Cardiac septum (tissue), 1 donor: ENCODE data around the gene CA9. TPM values are rescaled to one million over a fixed set of nuclear protein-coding genes. Genes with fewer than 3 reads are reported as not detected.

ENCODE experiments used
- DNase-seq: peaks from one replicate; pipeline ENCODE4 v3.0.0-alpha.2; 2020; ENCODE audit warnings: low spot score
- intact Hi-C: fragments of 100-400 bp; cut with DNase I; formaldehyde crosslinking; loops from one replicate; pipeline ENCODE4 v1.14.0; 2022
- total RNA-seq: library from RNA; stranded (reverse); fragmentation: NEBNext Ultra II Directional; extraction: Animal tissue kit (Norgen Biotek cat#: 25700); gene quantifications from one replicate; pipeline ENCODE4 v1.2.1, GENCODE V29; 2021
- donor health status: DM: no; HTN: no; CAD: no.

CA9 gene
- total RNA-seq, 1 donor from 2014 or later, result 0.48 TPM

DNA sequence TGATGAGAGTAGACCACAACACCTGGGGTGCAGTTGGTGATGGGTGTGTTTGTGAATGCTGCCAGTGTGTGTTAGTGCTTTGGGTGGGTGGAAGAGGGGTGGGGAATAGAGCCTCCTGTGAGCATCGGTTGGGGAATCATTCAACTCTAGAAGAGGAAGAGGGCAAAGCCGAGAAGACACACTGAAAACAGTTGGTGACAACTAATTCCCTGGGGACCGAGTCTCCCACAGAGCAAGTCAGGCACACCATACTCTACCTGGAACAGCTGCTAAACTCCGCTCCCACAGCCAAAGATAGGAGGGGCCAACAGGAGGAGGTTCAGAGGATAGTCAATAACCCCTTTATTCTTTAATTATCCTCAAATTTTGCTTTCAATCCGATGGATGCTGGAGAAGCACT, 7.2 kb upstream of the CA9 start:
- intact Hi-C loops, result loop anchor here (10.0 kb wide), 1 partner anchor 218 kb away; no protein-coding TSS in a partner anchor

DNA sequence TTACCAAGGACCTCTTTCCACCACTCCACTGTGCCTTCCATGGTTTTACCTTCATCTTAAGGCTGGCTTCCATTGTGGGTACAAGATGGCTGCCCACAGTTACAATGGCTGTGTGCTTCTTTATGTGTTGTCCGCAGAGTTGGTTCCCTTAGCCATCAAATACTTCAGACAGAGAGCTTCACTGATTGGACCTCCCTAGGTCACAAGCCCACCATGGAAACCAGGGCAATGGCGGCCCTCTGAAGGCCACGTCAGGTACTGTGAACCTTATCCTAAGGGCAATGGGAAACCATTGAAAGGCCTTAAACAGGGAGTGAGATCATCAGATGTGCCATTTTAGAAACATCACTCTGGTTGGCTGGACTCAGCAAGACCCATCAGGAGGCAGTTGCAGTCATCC, 5.8 kb upstream of the CA9 start:
- intact Hi-C loops, result loop anchor here (10.0 kb wide), 1 partner anchor 217 kb away; no protein-coding TSS in a partner anchor
- DNase-seq, result no peak

More for the DNA sequence above, 7.2 kb upstream of the CA9 start:
- DNase-seq, result no peak

DNA sequence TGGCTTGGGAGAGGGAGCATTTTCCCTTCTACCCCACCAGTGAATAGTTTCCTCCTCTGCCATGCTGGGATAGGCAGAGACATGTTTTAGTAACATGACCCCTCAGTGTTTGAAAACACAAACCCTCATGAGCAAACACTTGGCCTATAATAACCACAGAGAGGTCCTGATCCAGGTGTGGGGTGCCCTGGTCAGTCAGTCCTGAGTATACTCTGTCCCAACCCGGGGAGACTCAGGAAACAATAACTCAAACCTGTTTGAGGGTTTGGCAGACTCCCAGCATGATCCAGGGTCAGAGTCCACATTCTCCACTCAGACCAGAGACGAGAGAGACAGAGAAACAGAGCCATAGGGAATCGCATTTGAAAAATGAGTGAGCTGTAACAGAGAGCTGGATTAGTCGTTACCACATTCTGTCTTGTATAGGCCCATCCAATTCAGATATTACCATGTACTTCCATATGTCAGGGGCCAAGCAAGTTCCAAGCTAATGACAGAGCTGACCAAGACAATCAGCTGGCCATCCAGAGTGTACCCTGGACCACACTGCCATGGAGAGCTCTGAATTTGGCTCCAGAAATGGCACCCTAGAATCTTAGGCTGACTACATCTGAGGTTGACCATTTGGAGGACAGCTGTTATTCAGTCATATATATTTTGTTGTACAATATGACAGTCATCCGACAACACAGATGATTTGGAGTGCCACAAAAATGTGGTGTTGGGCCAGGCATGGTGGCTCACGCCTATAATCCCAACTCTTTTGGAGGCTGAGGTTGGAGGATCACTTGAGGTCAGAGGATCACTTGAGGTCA, 4.2 kb upstream of the CA9 start:
- intact Hi-C loops, result loop anchor here (10.0 kb wide), 1 partner anchor 215 kb away; no protein-coding TSS in a partner anchor
- DNase-seq, result no peak

DNA sequence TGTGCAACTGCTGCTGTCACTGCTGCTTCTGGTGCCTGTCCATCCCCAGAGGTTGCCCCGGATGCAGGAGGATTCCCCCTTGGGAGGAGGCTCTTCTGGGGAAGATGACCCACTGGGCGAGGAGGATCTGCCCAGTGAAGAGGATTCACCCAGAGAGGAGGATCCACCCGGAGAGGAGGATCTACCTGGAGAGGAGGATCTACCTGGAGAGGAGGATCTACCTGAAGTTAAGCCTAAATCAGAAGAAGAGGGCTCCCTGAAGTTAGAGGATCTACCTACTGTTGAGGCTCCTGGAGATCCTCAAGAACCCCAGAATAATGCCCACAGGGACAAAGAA, 265 bp downstream of the CA9 start:
- intact Hi-C loops, result no loop called here
- DNase-seq, result no peak

DNA sequence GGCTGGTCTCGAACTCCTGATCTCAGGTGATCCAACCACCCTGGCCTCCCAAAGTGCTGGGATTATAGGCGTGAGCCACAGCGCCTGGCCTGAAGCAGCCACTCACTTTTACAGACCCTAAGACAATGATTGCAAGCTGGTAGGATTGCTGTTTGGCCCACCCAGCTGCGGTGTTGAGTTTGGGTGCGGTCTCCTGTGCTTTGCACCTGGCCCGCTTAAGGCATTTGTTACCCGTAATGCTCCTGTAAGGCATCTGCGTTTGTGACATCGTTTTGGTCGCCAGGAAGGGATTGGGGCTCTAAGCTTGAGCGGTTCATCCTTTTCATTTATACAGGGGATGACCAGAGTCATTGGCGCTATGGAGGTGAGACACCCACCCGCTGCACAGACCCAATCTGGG, 1.5 kb downstream of the CA9 start:
- intact Hi-C loops, result no loop called here
- no peak for DNase-seq

DNA sequence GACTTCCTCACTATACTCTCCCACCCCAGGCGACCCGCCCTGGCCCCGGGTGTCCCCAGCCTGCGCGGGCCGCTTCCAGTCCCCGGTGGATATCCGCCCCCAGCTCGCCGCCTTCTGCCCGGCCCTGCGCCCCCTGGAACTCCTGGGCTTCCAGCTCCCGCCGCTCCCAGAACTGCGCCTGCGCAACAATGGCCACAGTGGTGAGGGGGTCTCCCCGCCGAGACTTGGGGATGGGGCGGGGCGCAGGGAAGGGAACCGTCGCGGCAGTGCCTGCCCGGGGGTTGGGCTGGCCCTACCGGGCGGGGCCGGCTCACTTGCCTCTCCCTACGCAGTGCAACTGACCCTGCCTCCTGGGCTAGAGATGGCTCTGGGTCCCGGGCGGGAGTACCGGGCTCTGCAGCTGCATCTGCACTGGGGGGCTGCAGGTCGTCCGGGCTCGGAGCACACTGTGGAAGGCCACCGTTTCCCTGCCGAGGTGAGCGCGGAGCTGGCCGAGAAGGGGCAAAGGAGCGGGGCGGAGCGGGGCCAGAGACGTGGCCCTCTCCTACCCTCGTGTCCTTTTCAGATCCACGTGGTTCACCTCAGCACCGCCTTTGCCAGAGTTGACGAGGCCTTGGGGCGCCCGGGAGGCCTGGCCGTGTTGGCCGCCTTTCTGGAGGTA, 2.1 kb downstream of the CA9 start:
- intact Hi-C loops, result no loop called here
- DNase-seq, result no peak

DNA sequence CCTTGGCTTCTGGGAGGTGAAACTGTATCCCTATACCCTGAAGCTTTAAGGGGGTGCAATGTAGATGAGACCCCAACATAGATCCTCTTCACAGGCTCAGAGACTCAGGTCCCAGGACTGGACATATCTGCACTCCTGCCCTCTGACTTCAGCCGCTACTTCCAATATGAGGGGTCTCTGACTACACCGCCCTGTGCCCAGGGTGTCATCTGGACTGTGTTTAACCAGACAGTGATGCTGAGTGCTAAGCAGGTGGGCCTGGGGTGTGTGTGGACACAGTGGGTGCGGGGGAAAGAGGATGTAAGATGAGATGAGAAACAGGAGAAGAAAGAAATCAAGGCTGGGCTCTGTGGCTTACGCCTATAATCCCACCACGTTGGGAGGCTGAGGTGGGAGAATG, 5.4 kb downstream of the CA9 start:
- no peak for DNase-seq

DNA sequence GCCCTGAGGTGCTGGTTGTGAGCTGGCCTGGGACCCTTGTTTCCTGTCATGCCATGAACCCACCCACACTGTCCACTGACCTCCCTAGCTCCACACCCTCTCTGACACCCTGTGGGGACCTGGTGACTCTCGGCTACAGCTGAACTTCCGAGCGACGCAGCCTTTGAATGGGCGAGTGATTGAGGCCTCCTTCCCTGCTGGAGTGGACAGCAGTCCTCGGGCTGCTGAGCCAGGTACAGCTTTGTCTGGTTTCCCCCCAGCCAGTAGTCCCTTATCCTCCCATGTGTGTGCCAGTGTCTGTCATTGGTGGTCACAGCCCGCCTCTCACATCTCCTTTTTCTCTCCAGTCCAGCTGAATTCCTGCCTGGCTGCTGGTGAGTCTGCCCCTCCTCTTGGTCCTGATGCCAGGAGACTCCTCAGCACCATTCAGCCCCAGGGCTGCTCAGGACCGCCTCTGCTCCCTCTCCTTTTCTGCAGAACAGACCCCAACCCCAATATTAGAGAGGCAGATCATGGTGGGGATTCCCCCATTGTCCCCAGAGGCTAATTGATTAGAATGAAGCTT, 6.1 kb downstream of the CA9 start:
- intact Hi-C loops, result no loop called here
- DNase-seq, result no peak

More for the DNA sequence above, 5.4 kb downstream of the CA9 start:
- intact Hi-C loops, result no loop called here

DNA sequence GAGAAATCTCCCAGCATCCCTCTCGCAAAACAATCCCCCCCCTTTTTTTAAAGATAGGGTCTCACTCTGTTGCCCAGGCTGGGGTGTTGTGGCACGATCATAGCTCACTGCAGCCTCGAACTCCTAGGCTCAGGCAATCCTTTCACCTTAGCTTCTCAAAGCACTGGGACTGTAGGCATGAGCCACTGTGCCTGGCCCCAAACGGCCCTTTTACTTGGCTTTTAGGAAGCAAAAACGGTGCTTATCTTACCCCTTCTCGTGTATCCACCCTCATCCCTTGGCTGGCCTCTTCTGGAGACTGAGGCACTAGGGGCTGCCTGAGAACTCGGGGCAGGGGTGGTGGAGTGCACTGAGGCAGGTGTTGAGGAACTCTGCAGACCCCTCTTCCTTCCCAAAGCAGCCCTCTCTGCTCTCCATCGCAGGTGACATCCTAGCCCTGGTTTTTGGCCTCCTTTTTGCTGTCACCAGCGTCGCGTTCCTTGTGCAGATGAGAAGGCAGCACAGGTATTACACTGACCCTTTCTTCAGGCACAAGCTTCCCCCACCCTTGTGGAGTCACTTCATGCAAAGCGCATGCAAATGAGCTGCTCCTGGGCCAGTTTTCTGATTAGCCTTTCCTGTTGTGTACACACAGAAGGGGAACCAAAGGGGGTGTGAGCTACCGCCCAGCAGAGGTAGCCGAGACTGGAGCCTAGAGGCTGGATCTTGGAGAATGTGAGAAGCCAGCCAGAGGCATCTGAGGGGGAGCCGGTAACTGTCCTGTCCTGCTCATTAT, 6.8 kb downstream of the CA9 start:
- intact Hi-C loops, result no loop called here
- no peak for DNase-seq

DNA sequence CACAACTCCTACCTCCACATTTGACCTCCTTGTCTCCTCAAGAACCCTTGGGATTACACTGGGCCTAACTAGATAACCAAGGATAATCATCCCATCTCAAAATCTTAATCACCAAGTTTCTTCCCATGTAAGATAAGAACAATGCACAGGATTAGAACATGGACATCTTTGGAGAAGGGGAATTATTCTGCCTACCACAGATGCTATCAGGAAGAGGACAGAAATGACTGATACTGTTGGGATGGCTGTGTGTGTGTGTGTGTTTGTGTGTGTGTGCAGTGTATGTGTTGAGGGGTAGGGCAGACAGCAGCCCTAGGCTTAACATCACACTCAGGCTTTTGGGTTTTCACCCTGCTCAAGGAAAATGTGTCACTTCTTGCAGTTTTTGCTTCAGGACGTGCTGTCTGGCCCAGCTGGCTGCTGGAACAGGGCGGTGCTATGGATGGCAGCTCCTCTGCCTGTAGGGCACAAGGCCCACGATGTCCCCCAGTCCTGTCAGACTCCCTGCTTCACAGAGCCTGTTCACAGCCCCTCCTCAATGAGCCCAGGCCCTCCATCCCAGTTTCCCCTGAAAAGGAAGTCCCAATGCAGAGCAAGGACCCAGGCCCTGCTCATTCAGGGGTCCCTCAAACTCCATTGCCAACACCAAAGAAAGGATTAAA, 7.7 kb downstream of the CA9 start:
- no peak for DNase-seq
- intact Hi-C loops, result no loop called here

DNA sequence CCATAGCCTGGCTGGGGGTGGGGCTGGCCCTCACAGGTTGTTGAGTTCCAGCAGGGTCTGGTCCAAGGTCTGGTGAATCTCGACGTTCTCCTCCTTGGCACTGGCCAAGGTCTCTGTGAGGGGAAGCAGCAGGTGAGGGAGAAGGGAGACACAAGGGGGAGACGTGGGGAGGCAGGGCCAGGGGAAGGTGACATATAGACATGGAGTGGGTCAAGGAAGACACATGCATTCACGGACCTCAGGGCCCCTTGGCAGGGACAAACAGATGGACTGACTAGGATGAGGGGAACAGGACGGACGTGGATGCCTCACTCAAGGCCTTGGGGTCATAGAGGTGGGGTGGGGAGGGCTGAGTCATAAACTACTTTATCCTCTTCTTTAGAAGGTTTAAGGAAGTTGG, 8.3 kb downstream of the CA9 start:
- DNase-seq, result no peak
- intact Hi-C loops, result no loop called here

DNA sequence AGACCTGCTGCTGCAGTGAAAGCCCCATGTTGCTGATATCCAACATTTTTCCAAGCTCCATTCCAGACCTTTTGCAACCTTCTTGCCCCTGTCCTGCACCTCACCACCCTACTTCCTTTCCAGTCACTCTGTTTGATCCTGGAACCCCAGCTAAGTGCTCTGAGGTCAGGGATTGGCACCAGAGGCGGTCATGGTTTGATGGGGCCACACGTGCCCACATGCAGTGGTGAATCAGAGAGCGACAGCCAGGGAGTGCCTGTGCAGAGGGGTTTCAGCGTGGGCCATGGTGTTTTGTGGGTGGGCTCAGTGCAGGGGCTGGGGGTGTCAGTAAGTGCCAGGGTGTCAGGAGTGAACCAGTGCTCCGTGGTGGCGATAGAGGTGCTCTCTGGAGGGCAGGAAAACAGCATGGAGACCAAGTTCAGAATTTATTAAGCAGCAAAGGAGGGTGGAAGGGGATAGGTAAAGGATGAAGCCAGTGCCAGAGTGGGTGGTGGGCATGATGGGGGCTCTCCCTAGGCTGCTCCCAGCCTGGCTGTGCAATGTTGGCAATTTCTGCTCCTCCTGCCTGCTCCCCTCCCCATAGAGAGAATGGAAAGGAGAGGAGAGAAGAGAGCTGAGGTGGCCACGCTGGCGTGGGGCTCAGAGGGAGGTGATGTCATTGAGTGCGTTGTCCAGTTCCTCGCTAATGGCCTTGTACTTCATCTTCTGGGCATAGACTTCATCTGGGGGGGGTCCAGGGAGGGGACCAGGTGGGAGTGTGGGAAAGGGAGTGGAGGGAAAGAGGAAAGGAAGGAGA, 9.0 kb downstream of the CA9 start:
- intact Hi-C loops, result no loop called here
- DNase-seq, result no peak

DNA sequence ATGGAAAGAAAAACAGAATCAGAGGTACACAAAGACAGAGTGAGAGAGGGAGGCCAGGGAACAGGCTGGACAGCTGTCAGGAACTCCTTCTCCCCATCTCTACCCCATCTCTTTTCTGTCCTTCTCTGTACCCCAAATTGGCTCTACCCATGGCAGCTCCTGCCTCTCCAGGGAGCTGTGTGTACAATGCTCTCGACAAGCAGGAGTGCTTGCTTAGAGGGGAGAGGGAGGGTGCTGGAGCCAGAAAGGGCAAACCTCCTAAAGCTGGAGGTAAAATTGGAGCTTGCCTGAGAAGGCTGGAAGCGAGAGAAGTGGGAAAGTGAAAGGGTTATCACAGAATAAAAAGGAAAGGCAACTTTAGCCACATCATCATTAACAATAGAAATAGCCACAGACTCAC, 9.6 kb downstream of the CA9 start:
- no peak for DNase-seq
- intact Hi-C loops, result no loop called here

DNA sequence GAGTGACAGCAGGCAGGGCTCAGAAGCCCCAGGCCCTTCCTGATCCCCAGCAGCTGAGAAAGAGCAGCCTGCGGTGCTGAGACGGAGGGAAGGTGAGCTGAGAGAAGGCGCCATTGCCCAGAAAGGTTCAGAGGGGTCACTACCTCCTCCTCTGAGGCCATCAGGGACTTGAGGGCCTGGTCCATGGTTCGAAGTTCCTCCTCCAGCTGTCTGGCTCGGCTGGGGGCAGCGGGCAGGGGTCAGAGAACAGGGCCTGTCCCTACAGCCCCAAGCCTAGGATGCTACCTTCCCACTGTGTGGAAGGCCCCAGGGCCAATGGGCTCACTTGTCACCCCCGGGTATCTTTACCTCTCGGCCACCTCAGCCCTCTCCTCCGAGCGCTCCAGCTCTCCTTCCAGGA, 11.2 kb downstream of the CA9 start:
- no peak for DNase-seq
- intact Hi-C loops, result no loop called here

DNA sequence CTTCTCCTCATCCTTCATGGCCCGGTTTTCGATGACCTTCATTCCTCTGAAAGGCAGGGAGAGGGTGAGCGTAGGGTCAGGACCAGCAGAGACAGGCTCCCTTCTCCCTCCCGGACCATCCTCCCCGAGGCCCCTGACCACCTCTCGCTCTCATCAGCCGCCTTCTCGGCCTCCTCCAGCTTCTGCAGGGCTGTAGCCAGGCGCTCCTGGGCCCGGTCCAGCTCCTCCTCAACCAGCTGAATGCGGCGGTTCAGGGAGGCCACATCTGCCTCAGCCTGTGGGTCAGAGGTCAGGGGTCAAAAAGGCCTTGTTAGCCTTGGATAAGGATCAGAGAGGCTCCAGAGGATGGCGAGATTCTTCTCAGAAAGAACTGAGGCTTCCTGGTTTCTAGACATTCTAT, 11.8 kb downstream of the CA9 start:
- DNase-seq, result no peak
- intact Hi-C loops, result no loop called here

DNA sequence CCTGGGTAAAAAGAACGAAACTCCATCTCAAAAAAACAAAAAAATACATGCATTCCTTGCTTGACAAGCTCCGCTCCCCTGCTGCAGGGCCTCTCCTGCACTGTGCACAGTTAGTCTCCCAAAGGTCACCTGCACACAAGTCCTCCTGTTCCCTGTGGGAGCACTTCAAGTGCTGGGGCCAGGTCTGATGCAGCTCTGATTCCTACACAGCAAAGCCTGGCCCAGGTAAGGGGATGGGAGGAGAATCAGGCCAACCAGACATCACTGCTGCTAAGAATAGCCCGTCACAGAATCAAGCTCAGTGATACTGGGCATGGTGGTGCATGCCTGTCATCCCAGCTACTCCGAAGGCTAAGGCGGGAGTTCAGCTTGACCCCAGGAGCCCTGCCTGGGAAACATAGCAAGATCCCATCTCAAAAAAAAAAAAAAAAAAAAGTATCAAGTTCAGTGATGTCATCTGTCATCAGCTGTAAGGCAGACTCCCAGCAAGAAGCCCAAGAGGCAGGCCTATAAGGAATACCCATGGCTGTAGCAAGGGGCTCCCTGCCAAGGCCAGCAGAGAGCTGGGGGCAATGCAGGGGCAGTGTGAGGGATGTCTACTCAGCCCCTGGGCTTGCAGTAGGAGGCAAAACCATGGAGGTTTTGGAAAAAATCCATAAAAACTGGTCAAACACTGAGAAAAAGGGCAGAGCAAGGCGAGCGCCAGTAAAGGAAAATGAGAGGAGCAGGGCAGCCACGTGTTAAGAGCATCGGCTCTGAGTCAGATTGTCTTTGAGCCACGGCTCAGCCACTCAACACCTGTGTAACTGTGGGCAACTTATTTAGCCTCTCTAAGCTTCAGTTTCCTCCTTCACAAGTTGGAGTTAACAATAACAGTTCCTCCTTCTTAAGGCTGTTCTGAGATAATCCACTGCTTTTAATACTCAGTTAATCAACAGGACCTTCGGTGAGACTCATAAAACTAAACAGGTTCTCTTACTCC, 12.8 kb downstream of the CA9 start:
- intact Hi-C loops, result no loop called here
- DNase-seq, result no peak

DNA sequence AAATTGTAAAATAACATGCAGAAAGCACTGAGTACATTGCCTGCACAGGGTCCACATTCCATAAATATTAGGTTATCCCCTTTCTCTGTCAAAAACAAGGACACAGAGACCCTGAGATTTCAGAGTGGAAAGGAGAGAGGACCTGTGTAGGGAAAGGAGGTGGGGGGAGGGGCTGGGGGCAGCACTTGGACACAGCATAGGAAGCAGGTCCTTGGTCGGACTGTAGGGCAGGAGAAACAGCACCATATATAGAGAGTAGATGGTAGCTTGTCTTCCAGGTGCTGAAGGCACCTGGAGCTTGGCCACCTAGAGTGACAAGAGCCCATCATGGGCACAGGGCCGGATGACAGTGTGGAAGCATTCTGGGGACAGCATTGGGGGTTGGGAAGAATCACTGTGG, 13.6 kb downstream of the CA9 start:
- intact Hi-C loops, result no loop called here

More for the DNA sequence above, 13.6 kb downstream of the CA9 start:
- DNase-seq, result no peak
